ENCODE measurements around the gene SRD5A3. TPM values are rescaled to one million over a fixed set of nuclear protein-coding genes. Genes with fewer than 3 reads are reported as not detected.

The SRD5A3 gene
- total RNA-seq, 4 donors from 2014 or later, result 1.2 to 13.5 (median 4.9) TPM

GRCh38 chr4:55380576-55380975 lies 34.5 kb downstream of the SRD5A3 start:
- no peak overlapping the region for H3K4me3 ChIP-seq
- H3K9me3 ChIP-seq, result no peaks in the 10 kb centered on the region
- intact Hi-C loops (cut with DNase I; ENCODE audit: low total_unique reads), result no loop called here
- H3K27me3 ChIP-seq, result no peaks in the 10 kb centered on the region
- H3K4me1 ChIP-seq, result no peaks in the 10 kb centered on the region
- 80 to 81% methylated on average over 2 of the region's 2 CpGs for WGBS, 2 donors (ENCODE audit: low coverage in 1 of 2)
- no peak for DNase-seq
- no peaks in the 10 kb centered on the region for H3K36me3 ChIP-seq
- H3K27ac ChIP-seq, result no peak overlapping the region
- TF ChIP-seq POLR2AphosphoS5 (IDR thresholded peaks at IDR 0.05), result no peak
- TF ChIP-seq POLR2A (IDR thresholded peaks at IDR 0.05), result no peak
- in situ Hi-C loops (cut with MboI; ENCODE audit: low pct_ligation_motif_present in 1 of 4, low pct_unique_long_range_greater_than_20kb in 1 of 4, low sequenced_read_pairs in 3 of 4), result no loop called here

- Histone ChIP-seq H3K27ac (no peak overlapping the region), H3K27me3 (no peaks in the 10 kb centered on the region), H3K4me3 (no peak overlapping the region), H3K9me3 (no peaks in the 10 kb centered on the region), H3K4me1 (no peaks in the 10 kb centered on the region), H3K36me3 (no peaks in the 10 kb centered on the region)
- 95% methylated on average over 7 of the region's 7 CpGs; no CpG with 5 or more reads in 1 of the 2 donors for WGBS, 2 donors (ENCODE audit: low coverage in 1 of 2)
- in situ Hi-C loops (cut with MboI; ENCODE audit: low pct_ligation_motif_present in 1 of 4, low pct_unique_long_range_greater_than_20kb in 1 of 4, low sequenced_read_pairs in 3 of 4) (no loop called here), intact Hi-C loops (cut with DNase I; ENCODE audit: low total_unique reads) (no loop called here)
- TF ChIP-seq POLR2A (IDR thresholded peaks at IDR 0.05) (no peak), CTCF (IDR thresholded peaks at IDR 0.05) (no peak), POLR2AphosphoS5 (IDR thresholded peaks at IDR 0.05) (no peak)
- DNase-seq, result no peak
These were observed 35.5 kb downstream of the SRD5A3 start for GRCh38 chr4:55381502-55381901.

GRCh38 chr4:55382488-55383003 lies 36.5 kb downstream of the SRD5A3 start:
- 78 to 91% methylated on average over 2 to 3 of the region's 3 CpGs for WGBS, 2 donors (ENCODE audit: low coverage in 1 of 2)
- H3K36me3 ChIP-seq, result no peaks in the 10 kb centered on the region
- no peaks in the 10 kb centered on the region for H3K9me3 ChIP-seq
- H3K4me1 ChIP-seq, result no peaks in the 10 kb centered on the region
- no peak for DNase-seq
- in situ Hi-C loops (cut with MboI; ENCODE audit: low pct_ligation_motif_present in 1 of 4, low pct_unique_long_range_greater_than_20kb in 1 of 4, low sequenced_read_pairs in 3 of 4), result no loop called here
- no peaks in the 10 kb centered on the region for H3K27me3 ChIP-seq
- H3K4me3 ChIP-seq, result no peak overlapping the region
- intact Hi-C loops (cut with DNase I; ENCODE audit: low total_unique reads), result no loop called here
- no peak overlapping the region for H3K27ac ChIP-seq
- TF ChIP-seq CTCF (IDR thresholded peaks at IDR 0.05), result no peak

GRCh38 chr4:55385201-55385649 lies 39.2 kb downstream of the SRD5A3 start:
- no peaks in the 10 kb centered on the region for H3K27me3 ChIP-seq
- H3K4me1 ChIP-seq, result no peaks in the 10 kb centered on the region
- in situ Hi-C loops (cut with MboI; ENCODE audit: low pct_ligation_motif_present in 1 of 4, low pct_unique_long_range_greater_than_20kb in 1 of 4, low sequenced_read_pairs in 3 of 4) (no loop called here), intact Hi-C loops (cut with DNase I; ENCODE audit: low total_unique reads) (no loop called here)
- no peaks in the 10 kb centered on the region for H3K36me3 ChIP-seq
- no peak overlapping the region for H3K4me3 ChIP-seq
- DNase-seq, result no peak
- no peaks in the 10 kb centered on the region for H3K9me3 ChIP-seq
- 71 to 79% methylated on average over 2 to 3 of the region's 3 CpGs for WGBS, 2 donors (ENCODE audit: low coverage in 1 of 2)
- H3K27ac ChIP-seq, result no peak overlapping the region
- no peak for TF ChIP-seq POLR2AphosphoS5 (IDR thresholded peaks at IDR 0.05)
- TF ChIP-seq POLR2A (IDR thresholded peaks at IDR 0.05), result no peak
- TF ChIP-seq EP300 (IDR thresholded peaks at IDR 0.05; ENCODE audit: low read depth), result no peak
- TF ChIP-seq CTCF (IDR thresholded peaks at IDR 0.05), result no peak

- no peak for DNase-seq
- no peaks in the 10 kb centered on the region for H3K9me3 ChIP-seq
- H3K27me3 ChIP-seq, result no peaks in the 10 kb centered on the region
- no peak overlapping the region for H3K27ac ChIP-seq
- TF ChIP-seq POLR2A (IDR thresholded peaks at IDR 0.05), result no peak
- no peak for TF ChIP-seq EP300 (IDR thresholded peaks at IDR 0.05; ENCODE audit: low read depth)
- TF ChIP-seq POLR2AphosphoS5 (IDR thresholded peaks at IDR 0.05), result no peak
- no peak for TF ChIP-seq CTCF (IDR thresholded peaks at IDR 0.05)
- H3K4me3 ChIP-seq, result no peak overlapping the region
- in situ Hi-C loops (cut with MboI; ENCODE audit: low pct_ligation_motif_present in 1 of 4, low pct_unique_long_range_greater_than_20kb in 1 of 4, low sequenced_read_pairs in 3 of 4) (no loop called here), intact Hi-C loops (cut with DNase I; ENCODE audit: low total_unique reads) (no loop called here)
- H3K36me3 ChIP-seq, result no peaks in the 10 kb centered on the region
- no peaks in the 10 kb centered on the region for H3K4me1 ChIP-seq
These were observed 40.0 kb downstream of the SRD5A3 start for GRCh38 chr4:55386073-55386472.
